H1 (cell line): ENCODE measurements around the gene PECR. TPM values are rescaled to one million over a fixed set of nuclear protein-coding genes. Genes with fewer than 3 reads are reported as not detected.

ENCODE experiments used
- CTCF ChIA-PET: fragments of 300-600 bp; sonication (Branson Sonifier 250); formaldehyde crosslinking; loops from one replicate; lab custom pipeline; 2021; ENCODE audit not compliant: partially characterized antibody; lab: Charles Lee
- POLR2A ChIA-PET: fragments of 300-600 bp; sonication (Branson Sonifier 250); formaldehyde crosslinking; loops from one replicate; lab custom pipeline; 2021; ENCODE audit warnings: inconsistent platforms; ENCODE audit not compliant: partially characterized antibody; lab: Charles Lee
- DNase-seq, 2 experiments: peaks; one replicate each; pipeline versions ENCODE4 v3.0.0 to v3.0.0-alpha.2; 2010 to 2022; ENCODE audit warnings: low spot score in 2 of 2, low read depth in 1 of 2, mixed read lengths in 1 of 2
- FAIRE-seq: peaks from 2 replicates; lab custom pipeline; 2011; peaks lifted over from hg19 to GRCh38; lab: Jason Lieb, UNC
- H2AFZ ChIP-seq: 2 replicates; pipeline ENCODE4 v1.8.1; 2012; ENCODE audit warnings: low read length, inconsistent platforms
- H2AK5ac ChIP-seq: 2 replicates; pipeline ENCODE4 v1.6.1; 2013; ENCODE audit warnings: low read depth, low read length
- H2BK120ac ChIP-seq: replicated peaks from 2 replicates; pipeline ENCODE3; 2013; ENCODE audit warnings: low read depth, low read length, inconsistent platforms
- H2BK12ac ChIP-seq: 2 replicates; pipeline ENCODE4 v1.6.1; 2013; ENCODE audit warnings: low read depth, low read length
- H2BK15ac ChIP-seq: 2 replicates; pipeline ENCODE4 v1.6.1; 2013; ENCODE audit warnings: low read length
- H2BK20ac ChIP-seq: 2 replicates; pipeline ENCODE4 v1.6.1; 2013; ENCODE audit warnings: low read length
- H2BK5ac ChIP-seq: 2 replicates; pipeline ENCODE4 v1.6.1; 2013; ENCODE audit warnings: low read depth, low read length
- H3K14ac ChIP-seq: 2 replicates; pipeline ENCODE4 v1.6.1; 2013; ENCODE audit warnings: inconsistent platforms; ENCODE audit not compliant: insufficient read length
- H3K18ac ChIP-seq: 2 replicates; pipeline ENCODE4 v1.6.1; 2013; ENCODE audit warnings: low read length; ENCODE audit errors: extremely low read depth
- H3K23ac ChIP-seq: 2 replicates; pipeline ENCODE4 v1.6.1; 2013; ENCODE audit warnings: inconsistent platforms; ENCODE audit not compliant: insufficient read length
- H3K23me2 ChIP-seq: 2 replicates; pipeline ENCODE4 v1.6.1; 2013; ENCODE audit warnings: low read depth, low read length
- H3K27ac ChIP-seq: 2 replicates; pipeline ENCODE4 v1.6.1; 2011; ENCODE audit warnings: low read depth, low read length, inconsistent platforms
- H3K27me3 ChIP-seq, 4 experiments: replicated peaks in 1 of 4; 1 replicate in 1 of 4; 2 replicates in 3 of 4; pipeline versions ENCODE4 v1.6.1 to v1.8.1; 2011 to 2013; ENCODE audit warnings: low read length in 3 of 4, mild to moderate bottlenecking in 3 of 4, inconsistent platforms in 2 of 4, mixed read lengths in 2 of 4, moderate library complexity in 1 of 4; ENCODE audit not compliant: control insufficient read depth in 3 of 4, insufficient read depth in 3 of 4; ENCODE audit errors: extremely low read depth in 1 of 4
- H3K36me3 ChIP-seq, 4 experiments: 2 replicates each; pipeline versions ENCODE4 v1.6.1 to v1.8.1; 2011 to 2013; ENCODE audit warnings: mild to moderate bottlenecking in 4 of 4, low read length in 3 of 4, moderate library complexity in 2 of 4, control low read depth in 1 of 4, inconsistent platforms in 1 of 4; ENCODE audit not compliant: insufficient read depth in 4 of 4, control insufficient read depth in 2 of 4
- H3K4ac ChIP-seq: replicated peaks from 2 replicates; pipeline ENCODE3; 2013; ENCODE audit warnings: low read length, low read depth, mixed read lengths, inconsistent platforms; ENCODE audit not compliant: insufficient read length
- H3K4me1 ChIP-seq, 4 experiments: replicated peaks in 1 of 4; 1 replicate in 1 of 4; 2 replicates in 3 of 4; pipeline versions ENCODE4 v1.6.1 to v1.8.1; 2011 to 2013; ENCODE audit warnings: low read length in 3 of 4, inconsistent platforms in 2 of 4, mixed read lengths in 1 of 4; ENCODE audit not compliant: insufficient read depth in 4 of 4, control insufficient read depth in 3 of 4
- H3K4me2 ChIP-seq, 2 experiments: 2 replicates each; pipeline versions ENCODE4 v1.6.1 to v1.8.1; 2011 to 2013; ENCODE audit warnings: low read depth in 2 of 2, low read length in 2 of 2, control low read depth in 1 of 2, inconsistent platforms in 1 of 2, mild to moderate bottlenecking in 1 of 2; ENCODE audit not compliant: insufficient read depth in 1 of 2
- H3K4me3 ChIP-seq, 4 experiments: fragments of 200-600, 300-600 bp in 1 of 4; sonication (generic), shearing (Covaris generic), sonication (Bioruptor Twin) in 1 of 4; 2 replicates each; pipeline versions ENCODE4 v1.5.1 to v1.8.1; 2011 to 2016; ENCODE audit warnings: low read length in 4 of 4, low read depth in 3 of 4, control low read depth in 2 of 4, inconsistent platforms in 2 of 4, mild to moderate bottlenecking in 2 of 4, mixed read lengths in 1 of 4, moderate library complexity in 1 of 4; ENCODE audit not compliant: insufficient read depth in 2 of 4; ENCODE audit errors: extremely low read depth in 1 of 4
- H3K56ac ChIP-seq: replicated peaks from 2 replicates; pipeline ENCODE3; 2013; ENCODE audit warnings: low read depth, mild to moderate bottlenecking, mixed read lengths, low read length, inconsistent platforms; ENCODE audit not compliant: insufficient read length
- H3K79me1 ChIP-seq: 2 replicates; pipeline ENCODE4 v1.6.1; 2013; ENCODE audit warnings: low read depth, low read length, control low read depth
- H3K79me2 ChIP-seq, 2 experiments: 2 replicates each; pipeline versions ENCODE4 v1.6.1 to v1.8.1; 2012 to 2013; ENCODE audit warnings: low read length in 2 of 2, mild to moderate bottlenecking in 2 of 2, inconsistent platforms in 1 of 2; ENCODE audit not compliant: insufficient read depth in 2 of 2, control insufficient read depth in 1 of 2
- H3K9ac ChIP-seq, 4 experiments: replicated peaks in 1 of 4; 1 replicate in 1 of 4; 2 replicates in 3 of 4; pipeline versions ENCODE4 v1.6.1 to v1.8.1; 2011 to 2013; ENCODE audit warnings: low read depth in 3 of 4, low read length in 3 of 4, control low read depth in 2 of 4, mild to moderate bottlenecking in 2 of 4, moderate library complexity in 2 of 4, inconsistent platforms in 1 of 4; ENCODE audit errors: extremely low read depth in 1 of 4
- H3K9me3 ChIP-seq, 2 experiments: 2 replicates each; pipeline versions ENCODE4 v1.6.1 to v1.8.1; 2012 to 2013; ENCODE audit warnings: mild to moderate bottlenecking in 2 of 2, moderate library complexity in 2 of 2, control low read depth in 1 of 2, inconsistent platforms in 1 of 2, low read depth in 1 of 2, low read length in 1 of 2, mixed read lengths in 1 of 2; ENCODE audit not compliant: insufficient read depth in 2 of 2
- H4K20me1 ChIP-seq, 2 experiments: replicated peaks in 1 of 2; 2 replicates each; pipeline versions ENCODE3 to v1.8.1; 2011 to 2013; ENCODE audit warnings: inconsistent platforms in 2 of 2, low read length in 2 of 2, mild to moderate bottlenecking in 1 of 2; ENCODE audit not compliant: insufficient read depth in 2 of 2, control insufficient read depth in 1 of 2
- H4K5ac ChIP-seq: 2 replicates; pipeline ENCODE4 v1.6.1; 2013; ENCODE audit warnings: low read length, low read depth, mixed read lengths, inconsistent platforms; ENCODE audit not compliant: insufficient read length
- H4K8ac ChIP-seq: 2 replicates; pipeline ENCODE4 v1.8.0; 2013; ENCODE audit warnings: mild to moderate bottlenecking, moderate library complexity, low read length, inconsistent platforms; ENCODE audit not compliant: insufficient read depth; ENCODE audit errors: extremely low read depth
- H4K91ac ChIP-seq: replicated peaks from 2 replicates; pipeline ENCODE3; 2013; ENCODE audit warnings: low read length, mixed read lengths, inconsistent platforms; ENCODE audit not compliant: insufficient read length
- ASH2L ChIP-seq: fragments of 200-600, 300-600 bp; sonication (generic); IDR thresholded peaks from one replicate; pipeline ENCODE4 v1.7.1; 2017; ENCODE audit warnings: low read length
- ATF3 ChIP-seq: IDR thresholded peaks from 2 replicates; pipeline ENCODE4 v1.6.1; 2011; ENCODE audit warnings: low read depth, mild to moderate bottlenecking, low read length; ENCODE audit not compliant: insufficient read depth
- BCL11A ChIP-seq, 2 experiments: IDR thresholded peaks; one replicate each; pipeline ENCODE4 v1.6.1; 2011; ENCODE audit warnings: low read depth in 2 of 2, low read length in 2 of 2, mild to moderate bottlenecking in 2 of 2
- CBX8 ChIP-seq: fragments of 300-800, 300-1000 bp; sonication (generic); IDR thresholded peaks from 2 replicates; pipeline ENCODE4 v1.7.1; 2016; ENCODE audit warnings: low read depth, low read length, borderline replicate concordance
- CEBPB ChIP-seq: IDR thresholded peaks from 2 replicates; pipeline ENCODE4 v1.6.1; 2012; ENCODE audit warnings: low read depth, low read length
- GABPA ChIP-seq: IDR thresholded peaks from 2 replicates; pipeline ENCODE4 v1.6.1; 2011; ENCODE audit warnings: mild to moderate bottlenecking, low read length, moderate library complexity, borderline replicate concordance; ENCODE audit not compliant: insufficient read depth
- KDM1A ChIP-seq: fragments of 200-600, 300-600 bp; sonication (generic); IDR thresholded peaks from 2 replicates; pipeline ENCODE4 v1.7.1; 2016; ENCODE audit warnings: mild to moderate bottlenecking, low read length, borderline replicate concordance
- KDM4A ChIP-seq: IDR thresholded peaks from one replicate; pipeline ENCODE4 v1.7.1; 2012; ENCODE audit warnings: low read depth, mild to moderate bottlenecking, moderate library complexity, low read length, inconsistent platforms; ENCODE audit not compliant: severe bottlenecking
- KDM5A ChIP-seq: fragments of 200-600 bp; IDR thresholded peaks from 2 replicates; pipeline ENCODE4 v1.7.1; 2012; ENCODE audit warnings: mild to moderate bottlenecking, low read length, inconsistent platforms, mixed read lengths
- MAX ChIP-seq: IDR thresholded peaks from 2 replicates; pipeline ENCODE4 v1.6.1; 2012; ENCODE audit warnings: inconsistent platforms
- PHF8 ChIP-seq: fragments of 200-600 bp; sonication (generic); conservative IDR thresholded peaks from 2 replicates; pipeline ENCODE4 v1.7.1; 2012; ENCODE audit warnings: low read depth, mild to moderate bottlenecking, inconsistent platforms, low read length, moderate library complexity
- TCF12 ChIP-seq: IDR thresholded peaks from 2 replicates; pipeline ENCODE4 v1.6.1; 2011; ENCODE audit warnings: low read depth, mild to moderate bottlenecking, low read length
- WGBS, 2 experiments: shearing (Covaris generic) in 1 of 2; methylation state at CpG; one replicate each; pipeline versions ENCODE4 v1.1.6 to v1.1.7; 2013 to 2015; ENCODE audit warnings: low lambda C conversion rate in 2 of 2, mixed read lengths in 2 of 2, inconsistent platforms in 1 of 2, low coverage in 1 of 2, missing lambda C conversion rate in 1 of 2; ENCODE audit not compliant: insufficient replicate concordance in 2 of 2, insufficient coverage in 1 of 2, insufficient read length in 1 of 2; ENCODE audit errors: extremely low coverage in 1 of 2, missing lambda C conversion rate in 1 of 2; 5-methylcytosine and 5-hydroxymethylcytosine counted together
- polyA plus RNA-seq, 7 experiments: library from polyadenylated mRNA; depleted of rRNA in 3 of 7; stranded (reverse) in 5 of 7; unstranded in 2 of 7; fragments of >200 nt in 5 of 7; fragments of 200-250 nt in 2 of 7; gene quantifications; 1 replicate in 5 of 7; 2 replicates in 1 of 7; 4 replicates in 1 of 7; pipeline versions ENCODE4 v1.2.1 to v1.2.3, GENCODE V29; 2011 to 2013; ENCODE audit warnings: missing spikeins in 2 of 7, mixed read lengths in 2 of 7
- total RNA-seq: library from RNA; stranded (reverse); fragmentation: NEBNext Ultra II Directional; extraction: Animal tissue kit (Norgen Biotek cat#: 25700); gene quantifications from 2 replicates; pipeline ENCODE4 v1.2.1, GENCODE V29; 2021

Gene PECR
- total and polyA plus RNA-seq, 2 of the 8 experiments (the other 6 are each of a cell fraction or from before 2014, with no cell fraction given): 15.9 to 19.2 TPM

- no peak overlapping the region for H2AFZ ChIP-seq
- peaks cover 9% of the 10 kb centered on the region for H3K23me2 ChIP-seq
- H3K4me2 ChIP-seq: no peak overlapping the region
- no peak overlapping the region for H2BK20ac ChIP-seq
- H3K4me1 ChIP-seq: no peaks in the 10 kb centered on the region
- no peak overlapping the region for H3K27ac ChIP-seq
- 93% methylated on average over 3 of the region's 3 CpGs; no CpG with 5 or more reads in 1 of the 2 experiments for WGBS, 2 experiments
- no peak for DNase-seq
- H3K18ac ChIP-seq: no peak overlapping the region
- no peak overlapping the region for H2BK15ac ChIP-seq
- H3K9ac ChIP-seq: no peak overlapping the region
- H4K91ac ChIP-seq: no peak overlapping the region
- H4K5ac ChIP-seq: no peak overlapping the region
- no peak overlapping the region for H3K4ac ChIP-seq
- no peak overlapping the region for H2BK12ac ChIP-seq
- H3K36me3 ChIP-seq: no peaks in the 10 kb centered on the region; a peak in 1 of 8 replicates
- ChIA-PET CTCF (interaction anchor here (1.3 kb wide), 1 partner anchor 13 kb away, joined by 5 read pairs; the partner anchor contains the start of genes PECR and TMEM169), POLR2A (interaction anchor here (0.7 to 3.4 kb wide), 4 partner anchors 9 to 25 kb away, joined by 3 to 27 read pairs (median 6); partner anchors contain the start of genes PECR, TMEM169 and XRCC5)
- peaks cover 2% of the 10 kb centered on the region; the same call in 1 of the 2 replicates for H3K79me1 ChIP-seq
- no peak overlapping the region for H2BK120ac ChIP-seq
- H3K4me3 ChIP-seq: no peak overlapping the region
- peaks cover 0 to 1% of the 10 kb centered on the region in 2 experiments; a peak in 1 of 4 replicates for H3K9me3 ChIP-seq
- H3K79me2 ChIP-seq: no peaks in the 10 kb centered on the region
- no peaks in the 10 kb centered on the region for H3K27me3 ChIP-seq
- H3K23ac ChIP-seq: no peak overlapping the region
- no peak overlapping the region for H3K14ac ChIP-seq
- no peak overlapping the region for H4K8ac ChIP-seq
- TF ChIP-seq KDM5A (no peak), KDM1A (no peak), CEBPB (no peak), PHF8 (no peak), GABPA (no peak), KDM4A (no peak), CBX8 (no peak), ATF3 (no peak), BCL11A (IDR thresholded peaks at IDR 0.05; ENCODE audit: low read depth in 2 of 2, low read length in 2 of 2) (no peak), ASH2L (no peak), TCF12 (no peak), MAX (no peak)
- TF ChIP-seq, all 59 proteins: peak for 0
- Histone ChIP-seq H2BK5ac (no peak overlapping the region), H2AK5ac (no peak overlapping the region), H4K20me1 (peaks cover 0 to 7% of the 10 kb centered on the region in 2 experiments), H3K56ac (no peak overlapping the region)
- no peak for FAIRE-seq
These were observed 13.1 kb upstream of the PECR start for GRCh38 chr2:216094701-216095100.
